Coronary artery (tissue), 2 donors: Measurements from ENCODE around the gene PTPRO.

Experiments used
- DNase-seq: peaks from one replicate; pipeline ENCODE4 v3.0.0-alpha.2; 2017; ENCODE audit warnings: low spot score
- H3K27ac ChIP-seq, 2 donors: fragments of 200-600 bp; sonication (generic); one replicate each; pipeline ENCODE4 v1.5.1; 2016 to 2019
- H3K4me3 ChIP-seq: fragments of 200-600 bp; sonication (generic); 2 replicates; pipeline ENCODE4 v1.5.1; 2016; ENCODE audit warnings: mild to moderate bottlenecking, moderate library complexity
- TF ChIP-seq, protein P1 (sequence below): fragments of 200-600 bp; sonication (generic); IDR thresholded peaks from one replicate; pipeline ENCODE4 v1.5.1; 2019; ENCODE audit warnings: antibody characterized with exemption

The PTPRO gene

DNA sequence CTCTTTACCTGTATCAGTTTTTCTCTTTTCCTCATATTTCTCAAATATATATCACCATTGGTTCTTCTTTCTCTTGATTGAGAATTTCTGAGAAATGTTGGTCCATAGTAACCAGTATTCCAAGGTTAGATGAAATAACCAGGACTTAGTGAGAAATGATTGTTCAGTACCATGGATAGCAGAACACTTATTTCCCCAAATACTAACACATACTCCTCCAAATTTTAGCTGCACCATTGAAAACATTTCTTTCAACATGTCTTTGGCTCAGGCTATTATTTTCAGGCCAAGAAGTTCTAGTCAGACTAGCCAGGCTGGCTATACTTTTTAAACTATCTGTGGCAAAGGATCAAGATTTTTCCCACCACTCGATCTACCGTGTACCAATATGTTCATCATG lies 113.3 kb downstream of the PTPRO start:
- no peak for DNase-seq
- H3K27ac ChIP-seq, result no peak overlapping the region
- H3K4me3 ChIP-seq, result no peak overlapping the region
- TF ChIP-seq, protein P1, sequence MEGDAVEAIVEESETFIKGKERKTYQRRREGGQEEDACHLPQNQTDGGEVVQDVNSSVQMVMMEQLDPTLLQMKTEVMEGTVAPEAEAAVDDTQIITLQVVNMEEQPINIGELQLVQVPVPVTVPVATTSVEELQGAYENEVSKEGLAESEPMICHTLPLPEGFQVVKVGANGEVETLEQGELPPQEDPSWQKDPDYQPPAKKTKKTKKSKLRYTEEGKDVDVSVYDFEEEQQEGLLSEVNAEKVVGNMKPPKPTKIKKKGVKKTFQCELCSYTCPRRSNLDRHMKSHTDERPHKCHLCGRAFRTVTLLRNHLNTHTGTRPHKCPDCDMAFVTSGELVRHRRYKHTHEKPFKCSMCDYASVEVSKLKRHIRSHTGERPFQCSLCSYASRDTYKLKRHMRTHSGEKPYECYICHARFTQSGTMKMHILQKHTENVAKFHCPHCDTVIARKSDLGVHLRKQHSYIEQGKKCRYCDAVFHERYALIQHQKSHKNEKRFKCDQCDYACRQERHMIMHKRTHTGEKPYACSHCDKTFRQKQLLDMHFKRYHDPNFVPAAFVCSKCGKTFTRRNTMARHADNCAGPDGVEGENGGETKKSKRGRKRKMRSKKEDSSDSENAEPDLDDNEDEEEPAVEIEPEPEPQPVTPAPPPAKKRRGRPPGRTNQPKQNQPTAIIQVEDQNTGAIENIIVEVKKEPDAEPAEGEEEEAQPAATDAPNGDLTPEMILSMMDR, result no peak

DNA sequence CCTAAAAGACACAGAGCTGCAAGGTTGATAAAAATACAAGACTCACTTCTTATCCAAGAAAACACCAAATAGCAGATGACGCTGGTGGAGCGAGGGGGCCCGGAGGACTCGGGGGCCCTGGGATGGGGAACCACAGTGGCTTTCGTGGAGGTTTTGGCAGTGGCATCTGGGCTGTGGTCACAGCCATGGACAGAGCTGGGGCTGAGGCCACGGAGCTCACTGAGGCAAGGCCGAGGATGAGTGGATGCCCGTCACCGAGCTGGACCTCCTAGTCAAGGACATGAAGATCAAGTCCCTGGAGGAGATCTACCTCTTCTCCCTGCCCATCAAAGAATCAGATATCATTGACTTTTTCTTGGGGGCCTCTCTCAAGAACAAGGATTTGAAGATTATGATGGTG lies 117.2 kb downstream of the PTPRO start:
- no peak overlapping the region for H3K4me3 ChIP-seq
- DNase-seq, result no peak
- no peak overlapping the region for H3K27ac ChIP-seq
- TF ChIP-seq, protein P1, result no peak

DNA sequence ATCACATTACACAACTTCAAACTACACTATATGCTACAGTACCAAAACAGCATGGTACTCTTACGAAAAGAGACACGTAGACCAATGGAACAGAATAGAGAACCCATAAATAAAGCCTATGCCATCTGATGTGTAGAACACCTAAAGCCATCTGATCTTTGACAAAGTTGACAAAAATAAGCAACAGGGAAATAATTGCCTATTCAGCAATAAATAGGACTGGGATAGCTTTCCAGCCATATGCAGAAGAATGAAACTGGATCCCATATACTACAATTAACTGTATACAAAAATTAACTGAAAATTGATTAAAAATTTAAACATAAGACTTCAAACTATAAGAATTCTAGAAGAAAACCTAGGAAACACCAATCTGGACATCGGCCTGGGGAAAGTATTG lies 120.7 kb downstream of the PTPRO start:
- TF ChIP-seq, protein P1, result no peak
- DNase-seq, result no peak
- Histone ChIP-seq H3K4me3 (no peak overlapping the region), H3K27ac (no peak overlapping the region)

DNA sequence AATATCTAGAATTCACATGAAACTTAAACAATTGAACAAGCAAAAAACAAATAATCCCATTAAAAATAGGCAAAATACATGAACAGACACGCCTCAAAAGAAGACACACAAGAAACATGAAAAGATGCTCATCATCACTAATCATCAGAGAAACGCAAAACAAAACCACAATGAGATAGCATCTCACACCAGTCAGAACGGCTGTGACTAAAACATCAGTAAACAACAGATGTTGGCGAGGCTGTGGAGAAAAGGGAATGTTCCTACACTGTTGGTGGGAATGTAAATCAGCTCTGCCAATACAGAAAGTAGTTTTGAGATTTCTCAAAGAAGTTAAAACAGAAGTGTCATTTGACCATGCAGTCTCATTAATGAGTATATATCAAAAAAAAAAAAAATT lies 121.3 kb downstream of the PTPRO start:
- TF ChIP-seq, protein P1, result no peak
- no peak for DNase-seq
- Histone ChIP-seq H3K4me3 (no peak overlapping the region), H3K27ac (no peak overlapping the region)

DNA sequence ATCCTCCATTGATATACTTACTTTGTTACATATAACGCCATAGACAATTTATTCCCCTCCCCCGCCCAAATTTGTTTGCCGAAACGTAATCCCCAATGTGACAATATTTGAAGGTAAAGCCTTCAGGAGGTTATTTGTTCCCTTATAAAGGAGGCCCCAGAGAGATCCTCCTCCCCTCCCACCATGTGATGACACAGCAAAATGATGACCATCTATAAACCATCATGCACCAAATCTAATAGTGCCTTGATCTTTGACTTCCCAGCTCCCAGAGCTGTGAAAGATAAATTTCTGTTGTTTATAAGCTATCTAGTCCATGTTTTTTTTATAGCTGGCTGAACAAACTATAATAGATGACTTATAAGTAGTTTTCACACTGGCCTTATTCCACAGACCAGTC lies 122.2 kb downstream of the PTPRO start:
- TF ChIP-seq, protein P1, result no peak
- DNase-seq, result no peak
- H3K4me3 ChIP-seq, result no peak overlapping the region
- no peak overlapping the region for H3K27ac ChIP-seq

DNA sequence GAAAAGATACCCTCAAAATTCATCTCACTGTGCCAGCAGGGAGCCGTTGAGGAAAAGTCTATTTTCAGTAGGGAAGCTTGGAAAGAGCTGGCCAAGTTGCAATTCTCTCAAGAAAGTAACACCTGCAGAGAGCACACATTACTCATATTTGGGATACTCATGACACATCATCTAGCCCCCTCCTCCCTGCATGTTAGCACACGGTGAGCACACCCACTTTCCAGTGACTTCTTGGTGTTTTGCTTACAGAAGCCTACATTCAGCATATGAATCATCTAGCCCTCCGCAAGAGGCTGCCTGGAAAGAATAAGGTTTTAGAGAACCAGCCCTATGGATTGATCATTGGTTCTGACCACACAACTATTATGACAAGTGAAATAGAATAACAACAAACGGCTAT lies 124.5 kb downstream of the PTPRO start:
- DNase-seq, result no peak
- TF ChIP-seq, protein P1, result no peak
- H3K4me3 ChIP-seq, result no peak overlapping the region
- H3K27ac ChIP-seq, result no peak overlapping the region

DNA sequence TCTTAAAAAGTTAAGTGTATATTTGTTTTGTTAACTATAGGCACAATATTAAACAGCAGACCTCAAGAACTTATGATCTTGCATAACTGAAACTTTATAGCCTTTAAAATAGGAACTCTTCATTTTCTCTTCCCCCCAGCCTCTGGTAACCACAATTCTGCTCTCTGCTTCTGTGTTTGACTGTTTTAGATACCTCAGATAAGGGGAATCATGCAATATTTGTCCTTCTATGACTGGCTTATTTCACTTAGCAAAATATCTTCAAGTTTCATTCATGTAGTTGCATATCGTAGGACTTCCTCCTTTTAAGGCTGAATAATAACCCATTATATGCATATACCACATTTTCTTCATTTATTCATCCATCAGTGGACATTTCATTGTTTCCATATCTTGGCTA lies 131.3 kb downstream of the PTPRO start:
- TF ChIP-seq, protein P1, result no peak
- Histone ChIP-seq H3K27ac (no peak overlapping the region), H3K4me3 (no peak overlapping the region)
- DNase-seq, result no peak
